Activated CD8-positive, alpha-beta memory T cell treated with anti-CD3 and anti-CD28 coated beads for 48 hours (primary cell): ENCODE measurements around the gene ADAMTS20.

Experiments
- DNase-seq, 3 experiments: peaks; one replicate each; pipeline ENCODE4 v3.0.0-alpha.2; 2020; ENCODE audit warnings: low read depth in 2 of 3, low spot score in 2 of 3

Gene ADAMTS20

DNA sequence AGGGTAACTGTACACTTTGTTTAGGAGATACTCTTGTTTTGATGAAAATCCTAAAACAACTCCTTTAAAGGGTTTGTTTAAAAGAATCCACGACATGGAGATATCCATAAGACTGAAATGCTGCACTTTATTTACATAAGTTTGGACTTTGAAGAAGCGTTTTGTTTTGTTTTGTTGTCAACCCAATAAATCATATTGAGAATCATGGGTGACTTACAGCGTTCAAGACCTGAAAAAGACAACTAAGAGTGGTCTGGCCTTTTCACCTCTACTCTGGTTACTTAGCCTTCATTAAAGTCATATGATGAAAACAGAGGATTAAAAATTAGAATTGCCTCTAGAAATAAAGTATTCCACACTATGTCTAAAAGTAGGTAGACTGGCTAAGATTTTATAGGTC lies 234.8 kb downstream of the ADAMTS20 start:
- DNase-seq, result no peak

DNA sequence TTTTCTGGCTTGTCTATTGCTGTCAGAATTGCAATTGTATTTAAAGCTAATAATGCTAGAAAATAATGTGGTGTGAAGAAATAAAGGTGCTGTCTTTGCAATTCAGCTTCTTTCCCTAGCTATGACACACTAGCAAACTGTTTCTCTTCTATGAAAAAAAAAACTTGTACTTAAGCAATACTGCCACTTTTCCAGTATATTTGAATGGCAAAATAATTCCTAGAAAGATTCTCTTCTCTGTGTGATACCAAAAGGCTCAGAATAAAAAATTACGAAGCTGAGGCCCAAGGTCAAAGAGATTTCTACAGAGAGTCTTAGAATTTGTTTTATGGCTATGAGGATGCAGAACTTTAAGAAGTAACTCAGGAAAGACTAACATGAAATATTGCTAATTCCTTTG lies 235.5 kb downstream of the ADAMTS20 start:
- DNase-seq, result no peak

DNA sequence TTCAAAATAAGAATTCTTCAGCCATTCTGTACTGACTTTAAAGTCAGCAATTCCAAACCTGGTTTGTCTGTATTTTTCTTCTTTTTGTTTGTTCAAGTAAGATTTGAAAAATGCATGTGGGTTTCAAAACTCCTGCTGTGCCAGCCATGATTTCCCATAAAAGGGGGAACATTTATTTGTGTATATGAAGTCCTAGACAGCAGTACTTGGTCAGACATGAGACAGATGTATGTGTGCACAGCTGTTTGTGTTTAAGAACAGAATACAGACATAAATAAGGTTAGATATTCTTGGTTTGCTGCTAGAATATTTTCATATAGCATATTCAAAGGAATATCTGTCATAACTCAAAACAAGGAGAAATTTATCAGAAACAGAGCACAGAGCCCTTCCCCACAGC lies 236.0 kb downstream of the ADAMTS20 start:
- DNase-seq, result no peak

DNA sequence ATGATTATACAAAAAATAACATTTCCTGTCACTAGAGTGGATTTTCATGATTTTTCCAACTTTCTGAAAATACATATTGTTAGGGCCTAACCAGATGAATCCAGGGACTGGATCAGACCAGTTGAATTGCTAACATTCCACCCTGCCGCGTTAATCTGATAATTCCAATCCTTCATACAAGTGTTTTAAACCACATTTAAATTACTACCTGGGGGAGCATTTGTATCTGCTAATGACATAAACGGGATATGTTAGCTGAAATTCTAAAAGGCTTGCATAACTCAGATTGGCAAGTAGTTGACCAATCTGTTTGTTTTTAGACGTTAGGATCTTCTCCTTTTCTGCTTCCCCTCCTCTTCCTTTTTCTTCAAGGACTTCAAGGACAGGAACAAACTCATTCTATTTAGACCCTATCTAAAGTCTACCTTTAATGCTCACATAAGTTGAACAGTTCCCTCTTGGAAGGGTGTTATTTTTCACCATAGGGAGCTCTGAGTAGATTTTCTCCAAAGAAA lies 239.0 kb downstream of the ADAMTS20 start:
- no peak for DNase-seq

DNA sequence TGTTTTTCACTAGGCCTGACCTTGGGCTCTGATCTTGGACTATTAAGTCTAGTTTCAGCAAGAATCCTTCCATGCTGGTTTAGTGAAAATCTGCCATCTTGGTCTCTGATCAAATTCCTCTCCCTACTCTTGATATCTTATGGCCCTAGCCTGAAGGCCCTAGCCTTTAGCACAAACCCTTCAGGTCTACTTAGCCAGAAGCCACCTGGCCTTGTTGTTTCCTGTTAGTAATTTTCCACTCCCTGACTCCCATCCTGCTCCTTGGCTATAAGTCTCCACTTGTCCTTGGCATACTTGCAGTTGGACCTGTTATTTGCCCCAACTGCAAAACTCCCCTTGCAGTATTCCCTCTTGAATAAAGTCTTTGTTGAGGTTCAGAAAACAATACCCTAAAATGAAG lies 241.4 kb downstream of the ADAMTS20 start:
- DNase-seq, result no peak

DNA sequence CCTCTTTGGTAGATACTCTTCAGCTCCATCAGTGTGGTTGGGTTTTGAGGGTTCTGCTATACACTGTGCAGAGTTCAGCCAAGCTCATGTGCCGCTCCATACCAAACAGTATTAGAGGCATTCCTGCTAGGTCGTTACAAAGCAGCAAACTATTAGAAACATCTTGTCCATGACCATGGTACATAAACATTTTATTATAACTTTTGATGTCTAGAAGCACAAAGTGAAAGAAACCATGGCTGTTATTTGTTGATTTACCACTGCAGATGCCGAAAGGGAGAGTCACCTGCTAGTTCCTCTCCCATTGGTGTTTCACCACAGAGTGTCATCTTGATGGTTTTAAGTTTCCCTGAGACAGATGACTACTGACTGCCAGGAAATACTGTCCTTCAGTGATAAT lies 242.0 kb downstream of the ADAMTS20 start:
- no peak for DNase-seq

DNA sequence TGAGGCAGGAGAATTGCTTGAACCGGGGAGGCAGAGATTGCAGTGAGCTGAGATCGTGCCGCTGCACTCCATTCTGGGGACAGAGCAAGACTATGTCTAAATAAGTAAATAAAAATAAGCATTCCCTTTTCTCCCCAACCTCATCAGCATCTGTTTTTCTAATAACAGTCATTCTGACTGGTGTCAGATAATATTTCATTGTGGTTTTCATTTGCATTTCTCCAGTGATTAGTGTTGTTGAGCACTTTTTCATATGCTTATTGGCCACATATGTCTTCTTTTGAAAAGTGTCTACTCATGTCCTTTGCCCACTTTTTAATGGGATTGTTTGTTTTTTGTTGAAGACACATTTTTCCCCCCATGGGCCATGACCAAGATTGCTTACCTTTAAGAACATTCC lies 243.2 kb downstream of the ADAMTS20 start:
- no peak for DNase-seq

DNA sequence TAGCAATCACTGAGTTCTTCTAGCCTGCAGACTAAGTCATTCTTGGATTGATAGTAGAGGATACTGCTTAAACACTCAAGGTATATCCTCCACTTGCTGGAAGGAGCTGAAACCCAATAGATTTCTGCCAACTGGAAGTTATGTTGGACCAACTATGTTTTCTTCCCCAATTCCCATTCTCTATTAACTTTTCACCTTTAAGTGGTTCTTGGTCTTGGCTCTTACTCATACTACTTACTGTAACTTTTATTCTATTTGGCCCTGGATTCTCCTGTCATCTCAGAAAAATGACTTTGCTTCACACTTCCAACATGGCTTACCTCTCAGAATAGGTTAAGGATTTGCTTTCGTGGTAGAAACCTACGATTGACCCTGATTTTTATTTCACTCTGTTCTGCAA lies 244.9 kb downstream of the ADAMTS20 start:
- no peak for DNase-seq

DNA sequence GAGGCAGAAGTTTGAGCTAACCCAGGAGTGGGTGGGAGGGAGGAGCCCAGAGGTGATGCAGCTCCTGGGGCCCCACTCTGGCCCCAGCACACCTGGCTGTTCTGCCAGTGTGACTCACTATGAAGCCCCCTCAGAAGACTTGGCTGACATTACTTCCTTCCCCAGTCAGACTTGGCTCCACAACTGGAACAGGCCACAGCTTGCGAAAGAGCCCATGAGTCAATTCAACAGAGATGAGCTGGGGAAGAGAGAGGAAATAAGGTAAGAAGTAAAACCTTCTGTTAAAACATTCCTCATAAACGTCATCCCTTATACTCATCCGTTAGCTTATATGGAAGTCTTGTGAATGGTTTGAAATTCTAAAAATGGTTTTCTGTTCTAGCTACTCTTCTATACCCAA lies 245.9 kb downstream of the ADAMTS20 start:
- DNase-seq, result no peak

DNA sequence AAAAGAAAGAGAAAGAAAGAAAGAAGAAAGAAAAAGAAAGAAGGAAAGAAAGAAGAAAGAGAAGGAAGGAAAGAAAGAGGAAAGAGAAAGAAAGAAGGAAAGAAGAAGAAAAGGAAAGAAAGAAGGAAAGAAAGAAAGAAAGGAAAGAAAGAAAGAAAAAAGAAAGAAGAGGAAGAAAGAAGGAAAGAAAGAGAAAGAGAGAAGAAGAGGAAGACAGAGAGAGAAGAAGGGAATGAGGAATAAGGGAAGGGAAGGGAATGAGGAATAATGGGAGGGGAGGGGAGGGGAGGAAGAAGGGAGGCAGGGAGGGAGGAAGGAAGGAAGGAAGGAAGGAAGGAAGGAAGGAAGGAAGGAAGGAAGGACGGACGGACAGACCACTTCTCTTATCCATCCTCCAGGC lies 246.9 kb downstream of the ADAMTS20 start:
- DNase-seq, result no peak
